NCI-H1436 treated with DMSO at 0.1 percent for 48 hours (cell line): ENCODE data around the gene MYO1B.

Source experiments
- DNase-seq: peaks from one replicate; lab custom pipeline; 2025; lab: John Stamatoyannopoulos, UW

Gene MYO1B

GRCh38 chr2:191298306-191298705 is 53.1 kb downstream of the MYO1B start:
- DNase-seq: no peak

- DNase-seq: no peak
These were observed 53.8 kb downstream of the MYO1B start for GRCh38 chr2:191299010-191299409.

GRCh38 chr2:191299866-191300265 is 54.7 kb downstream of the MYO1B start:
- DNase-seq: no peak

GRCh38 chr2:191301971-191302370 is 56.8 kb downstream of the MYO1B start:
- no peak for DNase-seq

GRCh38 chr2:191302459-191303139 is 57.4 kb downstream of the MYO1B start:
- no peak for DNase-seq

- DNase-seq: peak; percentile 6
These were observed 58.2 kb downstream of the MYO1B start for GRCh38 chr2:191303140-191304005.

- no peak for DNase-seq
These were observed 60.0 kb downstream of the MYO1B start for GRCh38 chr2:191304939-191305875.

GRCh38 chr2:191308026-191308425 is 62.8 kb downstream of the MYO1B start:
- no peak for DNase-seq

GRCh38 chr2:191311156-191311555 is 66.0 kb downstream of the MYO1B start:
- no peak for DNase-seq

- no peak for DNase-seq
These were observed 66.4 kb downstream of the MYO1B start for GRCh38 chr2:191311627-191312026.

- DNase-seq: no peak
These were observed 67.0 kb downstream of the MYO1B start for GRCh38 chr2:191312163-191312562.

GRCh38 chr2:191312662-191313061 is 67.5 kb downstream of the MYO1B start:
- DNase-seq: no peak

GRCh38 chr2:191314697-191315364 is 69.6 kb downstream of the MYO1B start:
- DNase-seq: no peak

- DNase-seq: no peak
These were observed 70.2 kb downstream of the MYO1B start for GRCh38 chr2:191315365-191315752.

GRCh38 chr2:191316246-191316994 is 71.2 kb downstream of the MYO1B start:
- DNase-seq: no peak

- no peak for DNase-seq
These were observed 73.0 kb downstream of the MYO1B start for GRCh38 chr2:191318037-191318728.

GRCh38 chr2:191318729-191319078 is 73.5 kb downstream of the MYO1B start:
- no peak for DNase-seq

- DNase-seq: no peak
These were observed 74.0 kb downstream of the MYO1B start for GRCh38 chr2:191319186-191319585.

- no peak for DNase-seq
These were observed 75.7 kb downstream of the MYO1B start for GRCh38 chr2:191320881-191321280.

- DNase-seq: no peak
These were observed 76.9 kb downstream of the MYO1B start for GRCh38 chr2:191321861-191322662.
